ENCODE measurements around the gene RAB21.

RAB21 gene

DNA sequence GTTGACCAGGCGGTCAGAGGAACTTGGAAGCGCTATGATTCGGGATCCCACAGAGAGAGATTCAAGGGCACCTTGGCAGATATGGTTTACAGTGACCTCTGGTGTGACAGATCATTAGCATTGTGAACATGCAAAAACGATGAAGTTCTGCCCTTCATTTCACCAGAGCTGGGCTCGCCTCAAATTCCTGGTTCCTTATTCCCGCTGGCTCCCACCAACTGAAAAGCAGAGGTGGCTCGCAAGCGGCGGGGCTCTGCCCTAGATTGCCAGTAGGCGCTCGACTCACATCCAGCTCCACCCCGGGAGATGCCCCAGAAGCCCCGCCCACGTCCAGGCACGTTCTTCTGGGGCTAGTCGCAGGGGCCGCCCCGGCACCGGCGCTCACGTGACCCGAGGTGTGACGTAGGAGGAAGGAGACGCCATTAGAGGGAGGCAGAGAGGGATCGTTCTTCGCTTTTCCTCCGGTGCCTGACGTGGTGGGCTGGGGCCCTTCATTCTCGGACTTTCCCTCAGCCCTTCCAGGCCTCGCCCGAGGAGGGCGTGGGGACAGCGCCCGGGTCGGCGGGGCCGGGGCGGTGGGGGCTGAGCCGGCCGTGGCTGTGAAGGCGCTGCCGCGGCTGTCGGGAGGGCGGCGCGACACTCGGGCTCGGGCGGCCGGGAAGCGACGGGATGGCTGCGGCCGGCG lies at the start of gene RAB21:
RAB21 (plus strand) TSS at position 403 of the 685 bp plus-strand sequence; CDS start at position 670, 267 bp downstream.
- POLR2A ChIA-PET, result interaction anchor here (1.0 to 2.3 kb wide), 5 partner anchors 69 to 209 kb away, joined by 3 to 12 read pairs (median 3); partner anchors contain the start of genes THAP2, TMEM19 and ZFC3H1
- DNase-seq (ENCODE audit: extremely low spot score), result peak; percentile 98
- CTCF ChIA-PET, result no interaction called here
- no peak for TF ChIP-seq SUZ12 (IDR thresholded peaks at IDR 0.05)
- TF ChIP-seq BHLHE40 (IDR thresholded peaks at IDR 0.05; ENCODE audit: borderline replicate concordance), result no peak
- TF ChIP-seq FOXK2 (IDR thresholded peaks at IDR 0.05), result no peak
- peak; percentile 43; the same call in 1 of the 2 replicates for TF ChIP-seq NFRKB (IDR thresholded peaks at IDR 0.05)
- peak; percentile 79 for TF ChIP-seq L3MBTL2 (conservative IDR thresholded peaks at IDR 0.05)
- peak; percentile 70; the same call in 1 of the 2 replicates for TF ChIP-seq HDGF (IDR thresholded peaks at IDR 0.05; ENCODE audit: borderline replicate concordance)
- TF ChIP-seq CTBP1 (IDR thresholded peaks at IDR 0.05; ENCODE audit: borderline replicate concordance), result no peak
- TF ChIP-seq SP1 (IDR thresholded peaks at IDR 0.05), result no peak
- TF ChIP-seq FOXA1 (IDR thresholded peaks at IDR 0.05), result no peak

GRCh38 chr12:71704920-71705319 lies 49.7 kb upstream of the RAB21 start:
- DNase-seq (ENCODE audit: extremely low spot score), result no peak
- TF ChIP-seq TARDBP (IDR thresholded peaks at IDR 0.05) (no peak), ARNT (IDR thresholded peaks at IDR 0.05) (no peak), BHLHE40 (IDR thresholded peaks at IDR 0.05; ENCODE audit: borderline replicate concordance) (no peak), CTBP1 (IDR thresholded peaks at IDR 0.05; ENCODE audit: borderline replicate concordance) (no peak), FOXA1 (IDR thresholded peaks at IDR 0.05) (no peak), ELF4 (IDR thresholded peaks at IDR 0.05) (no peak), LEF1 (IDR thresholded peaks at IDR 0.05; ENCODE audit: borderline replicate concordance) (no peak), HDGF (IDR thresholded peaks at IDR 0.05; ENCODE audit: borderline replicate concordance) (no peak), L3MBTL2 (conservative IDR thresholded peaks at IDR 0.05) (no peak), NFRKB (IDR thresholded peaks at IDR 0.05) (no peak), FOXM1 (IDR thresholded peaks at IDR 0.05; ENCODE audit: borderline replicate concordance) (no peak), FOXK2 (IDR thresholded peaks at IDR 0.05) (no peak), ZNF384 (IDR thresholded peaks at IDR 0.05) (no peak), SUZ12 (IDR thresholded peaks at IDR 0.05) (no peak), PKNOX1 (IDR thresholded peaks at IDR 0.05) (no peak), SP1 (IDR thresholded peaks at IDR 0.05) (no peak)
- ChIA-PET CTCF (interaction anchor here (0.7 kb wide), 1 partner anchor 305 kb away, joined by 3 read pairs; no protein-coding TSS in a partner anchor), POLR2A (no interaction called here)

DNA sequence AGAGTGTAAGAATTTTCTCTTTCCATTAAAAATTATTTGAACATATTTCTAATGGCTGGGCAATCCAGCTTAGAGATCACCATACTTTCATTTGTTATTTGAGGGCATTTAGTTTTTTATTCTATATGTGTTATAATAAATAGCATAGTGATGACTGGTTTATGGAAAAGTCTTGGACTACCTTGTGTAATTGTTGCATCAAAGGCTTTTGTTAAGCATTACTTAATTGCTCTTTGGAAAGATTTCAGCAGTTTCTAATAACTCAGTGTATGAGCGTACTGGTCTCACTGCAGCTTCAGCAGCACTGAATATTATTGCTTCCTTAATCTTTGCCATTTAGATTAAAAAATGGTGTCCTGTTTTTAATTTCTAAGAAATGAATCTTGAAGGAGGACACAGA lies 46.0 kb upstream of the RAB21 start:
- POLR2A ChIA-PET, result interaction anchor here (1.3 kb wide), 1 partner anchor 23 kb away, joined by 3 read pairs; the partner anchor contains the start of gene TMEM19
- CTCF ChIA-PET, result no interaction called here
- TF ChIP-seq PKNOX1 (IDR thresholded peaks at IDR 0.05), result no peak
- TF ChIP-seq ELF4 (IDR thresholded peaks at IDR 0.05), result no peak
- no peak for TF ChIP-seq SUZ12 (IDR thresholded peaks at IDR 0.05)
- TF ChIP-seq BHLHE40 (IDR thresholded peaks at IDR 0.05; ENCODE audit: borderline replicate concordance), result no peak
- TF ChIP-seq L3MBTL2 (conservative IDR thresholded peaks at IDR 0.05), result no peak
- no peak for TF ChIP-seq HDGF (IDR thresholded peaks at IDR 0.05; ENCODE audit: borderline replicate concordance)
- no peak for TF ChIP-seq ZNF384 (IDR thresholded peaks at IDR 0.05)
- no peak for TF ChIP-seq FOXK2 (IDR thresholded peaks at IDR 0.05)

DNA sequence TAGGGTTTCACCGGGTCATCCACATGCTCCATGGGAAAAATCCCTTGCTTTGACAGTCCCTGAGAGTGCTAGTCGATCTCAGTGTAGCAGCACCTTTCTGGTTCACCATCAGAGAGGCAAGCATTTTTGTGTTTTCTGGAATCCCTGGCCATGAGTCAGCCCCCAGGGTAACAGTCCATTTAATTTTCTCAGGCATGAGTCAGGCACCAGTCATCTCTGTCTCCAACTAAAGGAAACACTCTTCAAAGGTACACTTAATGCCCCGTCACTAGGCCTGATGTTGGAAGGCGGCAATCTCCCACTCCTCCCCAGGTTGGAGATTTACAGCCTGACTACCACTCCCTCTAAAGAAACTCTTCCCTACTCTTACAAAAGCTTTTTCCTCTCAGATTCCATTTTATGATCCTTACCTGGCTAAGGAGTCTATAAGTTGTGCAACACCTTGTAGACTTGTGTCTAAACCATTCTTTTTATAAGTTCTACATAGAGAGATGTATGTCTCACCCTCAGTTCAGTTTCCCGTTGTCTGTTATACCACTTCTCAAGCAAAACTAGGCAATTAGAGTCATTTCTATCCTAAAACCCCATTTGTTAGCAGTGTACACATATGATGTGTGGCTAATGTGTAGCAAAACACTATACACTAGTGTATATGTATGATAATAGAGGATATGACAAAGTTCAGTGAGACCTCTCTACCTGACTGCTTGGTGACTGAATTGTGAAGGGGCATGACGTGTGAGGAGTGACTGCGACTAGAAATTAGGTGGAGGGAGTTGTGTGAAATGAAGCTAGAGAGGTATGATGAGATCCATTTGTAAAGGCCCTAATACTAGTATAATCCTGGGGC lies 44.2 kb upstream of the RAB21 start:
- TF ChIP-seq CTBP1 (IDR thresholded peaks at IDR 0.05; ENCODE audit: borderline replicate concordance), result no peak
- CTCF ChIA-PET, result no interaction called here
- no peak for DNase-seq (ENCODE audit: extremely low spot score)
- POLR2A ChIA-PET, result no interaction called here

More for the DNA sequence above, 46.0 kb upstream of the RAB21 start:
- no peak for DNase-seq (ENCODE audit: extremely low spot score)

DNA sequence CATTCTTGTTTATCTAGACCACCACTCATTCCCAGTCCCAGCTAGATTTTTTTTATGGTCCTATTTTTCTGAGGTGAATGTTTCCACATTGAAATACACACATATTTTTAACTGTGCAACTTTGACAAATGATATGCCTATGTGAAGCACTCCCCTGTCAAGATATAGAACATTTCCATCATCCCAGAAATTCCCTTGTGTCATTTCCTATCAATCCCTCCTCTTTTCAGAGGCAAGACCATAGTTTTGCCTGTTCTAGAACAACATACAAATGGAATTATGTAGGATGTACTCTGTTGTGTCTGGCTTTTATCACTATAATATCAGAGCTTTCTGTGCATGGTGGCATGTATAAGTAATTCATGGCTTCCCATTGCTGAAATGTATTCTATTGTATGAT lies 36.1 kb upstream of the RAB21 start:
- DNase-seq (ENCODE audit: extremely low spot score), result no peak
- POLR2A ChIA-PET, result no interaction called here
- CTCF ChIA-PET, result no interaction called here
- no peak for TF ChIP-seq NFRKB (IDR thresholded peaks at IDR 0.05)
- TF ChIP-seq HDGF (IDR thresholded peaks at IDR 0.05; ENCODE audit: borderline replicate concordance), result no peak
- no peak for TF ChIP-seq FOXM1 (IDR thresholded peaks at IDR 0.05; ENCODE audit: borderline replicate concordance)
- TF ChIP-seq ARNT (IDR thresholded peaks at IDR 0.05), result no peak
- no peak for TF ChIP-seq BHLHE40 (IDR thresholded peaks at IDR 0.05; ENCODE audit: borderline replicate concordance)
- no peak for TF ChIP-seq CTBP1 (IDR thresholded peaks at IDR 0.05; ENCODE audit: borderline replicate concordance)

DNA sequence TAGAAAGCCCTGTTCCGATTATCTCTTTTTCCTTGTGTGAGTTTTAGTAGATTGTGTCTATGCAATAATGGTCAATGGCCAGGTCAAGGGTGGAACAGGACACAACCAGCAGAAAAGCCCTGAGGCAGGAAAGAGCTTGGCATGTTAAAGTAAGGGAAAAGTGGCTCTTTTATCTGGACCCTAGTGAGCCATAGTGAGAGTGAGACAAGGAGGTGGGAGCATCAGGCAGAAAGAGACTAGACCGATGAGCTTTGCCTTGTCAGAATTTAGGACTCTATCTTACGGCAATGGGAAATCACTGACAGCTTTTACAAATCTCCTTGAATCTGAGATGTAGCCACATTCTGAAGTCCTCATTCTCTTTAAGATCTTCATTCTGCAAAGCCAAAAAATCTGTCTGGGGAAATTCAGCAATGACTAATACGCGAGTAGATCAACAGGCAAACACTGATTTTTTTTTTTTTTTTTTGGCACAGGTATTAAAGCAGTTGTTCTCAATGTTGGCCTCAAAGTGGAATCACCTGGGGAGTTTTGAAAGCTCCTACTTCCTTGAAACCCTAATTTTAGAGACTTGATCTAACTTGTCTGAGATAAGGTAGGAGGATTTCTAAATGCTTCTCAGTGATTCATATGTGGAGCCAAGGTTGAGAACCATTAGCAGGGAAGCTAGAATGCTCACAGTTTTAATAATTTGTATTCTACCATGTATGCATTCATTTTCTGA lies 34.9 kb upstream of the RAB21 start:
- DNase-seq (ENCODE audit: extremely low spot score), result no peak
- CTCF ChIA-PET, result interaction anchor here (0.6 kb wide), 2 partner anchors 180 to 987 kb away, joined by 3 to 5 read pairs; no protein-coding TSS in a partner anchor
- TF ChIP-seq ARNT (IDR thresholded peaks at IDR 0.05), result no peak
- no peak for TF ChIP-seq CTBP1 (IDR thresholded peaks at IDR 0.05; ENCODE audit: borderline replicate concordance)
- TF ChIP-seq SP1 (IDR thresholded peaks at IDR 0.05), result no peak
- TF ChIP-seq SUZ12 (IDR thresholded peaks at IDR 0.05), result no peak
- TF ChIP-seq FOXA1 (IDR thresholded peaks at IDR 0.05), result no peak
- TF ChIP-seq BHLHE40 (IDR thresholded peaks at IDR 0.05; ENCODE audit: borderline replicate concordance), result no peak
- no peak for TF ChIP-seq TARDBP (IDR thresholded peaks at IDR 0.05)
- TF ChIP-seq FOXM1 (IDR thresholded peaks at IDR 0.05; ENCODE audit: borderline replicate concordance), result no peak
- no peak for TF ChIP-seq HDGF (IDR thresholded peaks at IDR 0.05; ENCODE audit: borderline replicate concordance)
- TF ChIP-seq LEF1 (IDR thresholded peaks at IDR 0.05; ENCODE audit: borderline replicate concordance), result no peak
- no peak for TF ChIP-seq ELF4 (IDR thresholded peaks at IDR 0.05)
- TF ChIP-seq ZNF384 (IDR thresholded peaks at IDR 0.05), result no peak
- TF ChIP-seq PKNOX1 (IDR thresholded peaks at IDR 0.05), result no peak
- TF ChIP-seq NFRKB (IDR thresholded peaks at IDR 0.05), result no peak
- POLR2A ChIA-PET, result interaction anchor here (1.4 kb wide), 1 partner anchor 34 kb away, joined by 3 read pairs; the partner anchor contains the start of gene TMEM19
